ENCODE measurements around the gene BBX.

BBX gene

GRCh38 chr3:107668963-107669362 lies 146.2 kb downstream of the BBX start:
- no peaks in the 10 kb centered on the region for H3K36me3 ChIP-seq (ENCODE audit: insufficient read depth, low read length)
- H3K9me3 ChIP-seq (ENCODE audit: insufficient read depth, low read depth, low read length) = no peaks in the 10 kb centered on the region
- 86% methylated on average over 3 of the region's 3 CpGs for WGBS
- no peak overlapping the region for H3K9ac ChIP-seq (ENCODE audit: low read depth, low read length)
- no peak overlapping the region for H3K4me3 ChIP-seq (ENCODE audit: low read length)
- H3K27ac ChIP-seq (ENCODE audit: low read depth, low read length) = no peak overlapping the region
- peaks cover 34% of the 10 kb centered on the region for H3K4me1 ChIP-seq (ENCODE audit: insufficient read depth, low read length)
- no peaks in the 10 kb centered on the region for H3K27me3 ChIP-seq (ENCODE audit: insufficient read depth, low read length)

GRCh38 chr3:107669669-107670068 lies 146.9 kb downstream of the BBX start:
- no peaks in the 10 kb centered on the region for H3K27me3 ChIP-seq (ENCODE audit: insufficient read depth, low read length)
- no peak overlapping the region for H3K27ac ChIP-seq (ENCODE audit: low read depth, low read length)
- no peak overlapping the region for H3K9ac ChIP-seq (ENCODE audit: low read depth, low read length)
- H3K36me3 ChIP-seq (ENCODE audit: insufficient read depth, low read length) = no peaks in the 10 kb centered on the region
- no peaks in the 10 kb centered on the region for H3K9me3 ChIP-seq (ENCODE audit: insufficient read depth, low read depth, low read length)
- peaks cover 28% of the 10 kb centered on the region for H3K4me1 ChIP-seq (ENCODE audit: insufficient read depth, low read length)
- 71% methylated on average over 1 of the region's 1 CpG for WGBS
- no peak overlapping the region for H3K4me3 ChIP-seq (ENCODE audit: low read length)

DNA sequence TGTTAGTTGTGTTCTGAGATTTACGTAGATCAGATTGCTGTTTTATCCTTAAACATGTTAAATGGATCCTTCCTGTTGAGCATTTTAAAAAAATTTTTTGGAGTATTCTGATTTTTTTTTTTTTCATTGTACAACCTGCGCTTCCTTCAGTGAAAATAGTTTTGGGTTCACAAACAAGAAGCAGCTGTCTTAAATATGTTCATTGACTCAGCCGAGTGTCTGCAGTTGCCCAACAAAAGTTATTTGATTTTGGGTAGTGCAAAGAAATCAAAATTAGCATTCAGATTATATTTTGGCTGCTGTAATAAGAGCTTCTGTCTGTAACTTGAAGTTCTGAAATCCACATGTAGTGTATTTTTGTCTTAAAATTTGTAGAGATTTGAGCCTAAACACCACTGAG lies 148.2 kb downstream of the BBX start:
- H3K4me3 ChIP-seq (ENCODE audit: low read length) = no peak overlapping the region
- H3K27ac ChIP-seq (ENCODE audit: low read depth, low read length) = no peak overlapping the region
- 95% methylated on average over 3 of the region's 3 CpGs for WGBS
- H3K4me1 ChIP-seq (ENCODE audit: insufficient read depth, low read length) = peaks cover 16% of the 10 kb centered on the region
- H3K9ac ChIP-seq (ENCODE audit: low read depth, low read length) = no peak overlapping the region
- H3K9me3 ChIP-seq (ENCODE audit: insufficient read depth, low read depth, low read length) = no peaks in the 10 kb centered on the region
- H3K27me3 ChIP-seq (ENCODE audit: insufficient read depth, low read length) = no peaks in the 10 kb centered on the region
- H3K36me3 ChIP-seq (ENCODE audit: insufficient read depth, low read length) = no peaks in the 10 kb centered on the region

GRCh38 chr3:107674371-107674770 lies 151.6 kb downstream of the BBX start:
- 91% methylated on average over 7 of the region's 7 CpGs for WGBS
- Histone ChIP-seq H3K4me1 (ENCODE audit: insufficient read depth, low read length) (no peaks in the 10 kb centered on the region), H3K27me3 (ENCODE audit: insufficient read depth, low read length) (no peaks in the 10 kb centered on the region), H3K4me3 (ENCODE audit: low read length) (no peak overlapping the region), H3K36me3 (ENCODE audit: insufficient read depth, low read length) (no peaks in the 10 kb centered on the region), H3K9ac (ENCODE audit: low read depth, low read length) (no peak overlapping the region), H3K27ac (ENCODE audit: low read depth, low read length) (no peak overlapping the region), H3K9me3 (ENCODE audit: insufficient read depth, low read depth, low read length) (no peaks in the 10 kb centered on the region)

- Histone ChIP-seq H3K4me1 (ENCODE audit: insufficient read depth, low read length) (no peaks in the 10 kb centered on the region), H3K4me3 (ENCODE audit: low read length) (no peak overlapping the region), H3K27ac (ENCODE audit: low read depth, low read length) (no peak overlapping the region), H3K9me3 (ENCODE audit: insufficient read depth, low read depth, low read length) (no peaks in the 10 kb centered on the region), H3K9ac (ENCODE audit: low read depth, low read length) (no peak overlapping the region), H3K27me3 (ENCODE audit: insufficient read depth, low read length) (no peaks in the 10 kb centered on the region), H3K36me3 (ENCODE audit: insufficient read depth, low read length) (no peaks in the 10 kb centered on the region)
- WGBS = 95% methylated on average over 6 of the region's 6 CpGs
Measured at GRCh38 chr3:107675233-107675900, 152.6 kb downstream of the BBX start.

- no peak overlapping the region for H3K9ac ChIP-seq (ENCODE audit: low read depth, low read length)
- no peaks in the 10 kb centered on the region for H3K36me3 ChIP-seq (ENCODE audit: insufficient read depth, low read length)
- H3K27ac ChIP-seq (ENCODE audit: low read depth, low read length) = no peak overlapping the region
- H3K27me3 ChIP-seq (ENCODE audit: insufficient read depth, low read length) = no peaks in the 10 kb centered on the region
- no peak overlapping the region for H3K4me3 ChIP-seq (ENCODE audit: low read length)
- 71% methylated on average over 2 of the region's 2 CpGs for WGBS
- H3K4me1 ChIP-seq (ENCODE audit: insufficient read depth, low read length) = 0 out of 2 replicates have a peak, but pooled peaks cover 3% of the 10 kb centered on the region
- no peaks in the 10 kb centered on the region; the same call in 1 of the 2 replicates for H3K9me3 ChIP-seq (ENCODE audit: insufficient read depth, low read depth, low read length)
Measured at GRCh38 chr3:107676469-107677309, 153.9 kb downstream of the BBX start.

DNA sequence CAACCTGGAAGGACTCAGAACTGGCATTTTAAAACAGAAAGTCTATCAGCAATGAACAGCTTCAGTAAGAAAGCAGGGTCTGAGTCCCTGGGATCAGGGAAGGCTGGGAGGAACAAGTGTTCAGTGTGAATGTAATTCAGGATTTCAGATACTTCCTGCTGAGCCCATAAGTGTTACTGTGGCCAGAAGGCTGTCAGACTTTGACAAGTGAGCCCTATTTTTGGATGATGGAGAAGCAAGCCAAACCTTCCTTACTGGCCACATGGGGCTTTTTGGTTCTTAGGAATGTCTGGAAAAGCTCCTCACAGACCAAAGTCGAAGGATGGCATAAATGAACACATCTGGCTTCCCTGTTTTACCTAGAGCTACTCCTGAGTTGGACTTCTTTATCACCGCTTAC lies 157.2 kb downstream of the BBX start:
- H3K27me3 ChIP-seq (ENCODE audit: insufficient read depth, low read length) = no peaks in the 10 kb centered on the region
- no peaks in the 10 kb centered on the region; the same call in 1 of the 2 replicates for H3K9me3 ChIP-seq (ENCODE audit: insufficient read depth, low read depth, low read length)
- peaks cover 25% of the 10 kb centered on the region for H3K4me1 ChIP-seq (ENCODE audit: insufficient read depth, low read length)
- H3K9ac ChIP-seq (ENCODE audit: low read depth, low read length) = no peak overlapping the region
- no peaks in the 10 kb centered on the region for H3K36me3 ChIP-seq (ENCODE audit: insufficient read depth, low read length)
- WGBS = 76% methylated on average over 2 of the region's 2 CpGs
- H3K4me3 ChIP-seq (ENCODE audit: low read length) = no peak overlapping the region
- no peak overlapping the region for H3K27ac ChIP-seq (ENCODE audit: low read depth, low read length)

DNA sequence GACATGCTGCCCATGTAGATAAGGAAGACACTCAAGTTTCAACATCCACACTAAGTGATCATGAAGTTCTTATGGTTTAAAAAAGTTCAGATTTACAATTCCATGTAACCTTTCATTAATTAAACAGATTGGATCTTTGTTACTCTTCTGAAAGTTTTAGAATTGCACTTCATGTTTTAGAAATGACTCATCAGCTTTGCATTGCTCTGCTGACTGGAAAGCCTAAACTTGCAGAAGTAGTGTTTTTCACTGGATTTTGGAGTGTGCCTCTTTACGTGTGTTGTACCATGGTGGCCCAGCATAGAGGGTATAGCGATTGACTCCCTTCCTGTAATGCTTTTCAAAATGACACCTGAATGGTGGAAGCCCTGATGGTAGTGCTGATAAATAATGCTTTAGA lies 157.9 kb downstream of the BBX start:
- Histone ChIP-seq H3K27ac (ENCODE audit: low read depth, low read length) (no peak overlapping the region), H3K9me3 (ENCODE audit: insufficient read depth, low read depth, low read length) (no peaks in the 10 kb centered on the region; the same call in 1 of the 2 replicates), H3K27me3 (ENCODE audit: insufficient read depth, low read length) (no peaks in the 10 kb centered on the region), H3K4me1 (ENCODE audit: insufficient read depth, low read length) (peaks cover 32% of the 10 kb centered on the region), H3K36me3 (ENCODE audit: insufficient read depth, low read length) (no peaks in the 10 kb centered on the region), H3K4me3 (ENCODE audit: low read length) (no peak overlapping the region), H3K9ac (ENCODE audit: low read depth, low read length) (no peak overlapping the region)
- 94% methylated on average over 2 of the region's 2 CpGs for WGBS

DNA sequence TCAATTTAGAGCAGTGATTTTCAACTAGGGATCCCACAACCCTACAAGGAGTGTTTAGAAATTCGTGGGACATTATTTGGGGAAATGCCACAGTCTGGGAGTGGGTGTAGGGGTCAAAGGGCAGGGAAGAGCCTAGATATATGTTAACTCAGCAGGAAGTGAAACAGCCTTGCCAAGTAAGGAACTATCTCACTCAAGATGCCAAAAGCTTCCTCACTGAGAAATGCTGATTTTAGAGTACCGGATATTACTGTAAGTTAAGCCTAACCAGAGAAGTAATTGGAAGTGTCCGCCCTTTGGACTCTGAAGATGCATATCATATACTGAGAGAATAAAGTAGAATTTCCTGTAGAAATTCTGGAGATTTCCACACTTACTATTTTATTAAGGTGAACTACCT lies 158.6 kb downstream of the BBX start:
- 87% methylated on average over 3 of the region's 3 CpGs for WGBS
- H3K4me1 ChIP-seq (ENCODE audit: insufficient read depth, low read length) = peaks cover 33% of the 10 kb centered on the region
- no peaks in the 10 kb centered on the region; the same call in 1 of the 2 replicates for H3K9me3 ChIP-seq (ENCODE audit: insufficient read depth, low read depth, low read length)
- H3K36me3 ChIP-seq (ENCODE audit: insufficient read depth, low read length) = no peaks in the 10 kb centered on the region
- H3K4me3 ChIP-seq (ENCODE audit: low read length) = no peak overlapping the region
- H3K27me3 ChIP-seq (ENCODE audit: insufficient read depth, low read length) = no peaks in the 10 kb centered on the region
- no peak overlapping the region for H3K9ac ChIP-seq (ENCODE audit: low read depth, low read length)
- no peak overlapping the region for H3K27ac ChIP-seq (ENCODE audit: low read depth, low read length)

DNA sequence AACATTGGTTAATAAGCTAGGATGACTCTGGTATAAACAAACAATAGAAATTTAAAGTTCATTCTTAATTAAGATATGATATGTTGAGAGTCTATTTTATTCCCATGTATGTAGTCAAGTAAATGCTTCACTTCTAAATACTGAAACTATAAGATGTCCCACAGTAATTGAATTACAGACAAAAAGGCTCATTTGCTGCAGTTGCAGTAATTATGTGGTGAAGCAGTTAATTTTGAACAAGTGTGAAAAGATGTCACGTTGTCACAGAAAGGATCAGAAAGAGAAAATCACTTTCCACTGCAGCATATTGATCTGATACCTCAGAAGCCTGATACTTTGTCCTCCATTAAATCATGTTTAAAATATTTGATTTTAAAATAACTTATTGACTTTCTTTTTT lies 159.8 kb downstream of the BBX start:
- WGBS = 89% methylated on average over 1 of the region's 1 CpG
- peaks cover 33% of the 10 kb centered on the region for H3K4me1 ChIP-seq (ENCODE audit: insufficient read depth, low read length)

DNA sequence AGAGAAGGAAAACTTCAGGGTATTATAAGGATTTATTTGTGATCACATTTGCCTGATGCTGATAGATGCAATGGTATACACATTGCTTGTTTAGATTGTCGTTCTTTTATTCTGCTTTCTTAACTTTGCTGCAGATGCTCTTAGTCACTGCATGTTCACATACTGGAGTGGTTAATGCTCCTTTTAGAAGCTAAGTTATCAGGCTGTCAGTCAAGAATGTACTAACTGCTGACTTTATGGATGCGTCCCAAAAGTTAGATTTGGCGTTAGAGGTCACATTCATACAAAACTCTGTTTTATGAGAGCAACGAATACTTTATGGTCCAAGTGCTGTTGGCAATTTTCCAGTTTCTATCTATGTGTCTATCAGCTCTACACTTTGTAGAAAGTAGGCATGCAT lies 160.7 kb downstream of the BBX start:
- peaks cover 33% of the 10 kb centered on the region for H3K4me1 ChIP-seq (ENCODE audit: insufficient read depth, low read length)
- H3K27me3 ChIP-seq (ENCODE audit: insufficient read depth, low read length) = no peaks in the 10 kb centered on the region
- H3K36me3 ChIP-seq (ENCODE audit: insufficient read depth, low read length) = no peaks in the 10 kb centered on the region
- H3K9ac ChIP-seq (ENCODE audit: low read depth, low read length) = no peak overlapping the region
- 96% methylated on average over 4 of the region's 4 CpGs for WGBS
- no peaks in the 10 kb centered on the region; the same call in 1 of the 2 replicates for H3K9me3 ChIP-seq (ENCODE audit: insufficient read depth, low read depth, low read length)
- no peak overlapping the region for H3K4me3 ChIP-seq (ENCODE audit: low read length)
- no peak overlapping the region for H3K27ac ChIP-seq (ENCODE audit: low read depth, low read length)

More for the DNA sequence above, 159.8 kb downstream of the BBX start:
- Histone ChIP-seq H3K9ac (ENCODE audit: low read depth, low read length) (no peak overlapping the region), H3K9me3 (ENCODE audit: insufficient read depth, low read depth, low read length) (no peaks in the 10 kb centered on the region; the same call in 1 of the 2 replicates), H3K27me3 (ENCODE audit: insufficient read depth, low read length) (no peaks in the 10 kb centered on the region), H3K4me3 (ENCODE audit: low read length) (no peak overlapping the region), H3K27ac (ENCODE audit: low read depth, low read length) (no peak overlapping the region), H3K36me3 (ENCODE audit: insufficient read depth, low read length) (no peaks in the 10 kb centered on the region)
